Activated CD4-positive, CD25-positive, alpha-beta regulatory T cell treated with anti-CD3 and anti-CD28 coated beads, Interleukin-2, amount 50 U/mL, for 72 hours (primary cell): Measurements from ENCODE around the gene PGF.
A peak's percentile ranks its signal among the peaks of the same experiment; 100 is the strongest.

ENCODE experiments used
- DNase-seq: peaks from one replicate; pipeline ENCODE4 v3.0.0; 2021

The PGF gene

DNA sequence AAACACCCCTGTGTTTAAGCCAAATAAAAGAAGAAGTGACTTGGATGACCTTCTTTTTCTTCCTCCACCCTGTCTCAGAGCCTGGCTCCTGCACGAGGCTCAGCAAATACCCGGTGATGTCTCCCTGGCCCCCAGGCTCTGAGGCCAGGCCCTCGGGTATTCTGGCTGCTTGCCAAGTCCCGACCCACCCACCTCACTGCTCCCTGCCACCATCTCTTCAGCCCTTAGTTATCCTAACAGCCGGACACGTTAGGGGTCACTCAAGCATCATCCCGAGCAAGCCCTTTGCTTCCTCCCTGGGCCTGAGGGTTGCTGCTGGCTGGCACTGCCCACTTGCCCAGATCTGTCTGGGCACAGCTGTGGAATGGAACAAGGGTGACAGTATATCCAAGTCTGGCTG is 39.6 kb downstream of the PGF start:
- no peak for DNase-seq

DNA sequence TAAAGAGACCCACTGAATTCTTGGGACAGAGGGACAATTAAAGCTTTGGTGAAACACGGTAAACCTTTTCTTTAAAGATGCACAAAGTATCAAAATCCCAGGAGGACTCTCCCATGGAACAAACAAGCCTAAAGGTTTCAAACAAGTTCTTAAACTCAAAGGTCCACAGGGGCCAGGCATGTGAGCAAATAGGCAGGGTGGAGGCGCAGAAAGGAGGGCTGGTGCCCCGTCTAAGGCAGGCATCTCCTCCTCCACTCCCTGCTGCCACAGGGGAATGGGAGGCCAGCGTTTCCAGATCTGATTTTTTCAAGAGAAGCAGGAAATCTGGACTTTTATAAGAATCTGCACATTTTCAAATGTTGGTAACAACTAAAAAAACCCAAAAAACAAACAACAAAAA is 40.0 kb downstream of the PGF start:
- no peak for DNase-seq

DNA sequence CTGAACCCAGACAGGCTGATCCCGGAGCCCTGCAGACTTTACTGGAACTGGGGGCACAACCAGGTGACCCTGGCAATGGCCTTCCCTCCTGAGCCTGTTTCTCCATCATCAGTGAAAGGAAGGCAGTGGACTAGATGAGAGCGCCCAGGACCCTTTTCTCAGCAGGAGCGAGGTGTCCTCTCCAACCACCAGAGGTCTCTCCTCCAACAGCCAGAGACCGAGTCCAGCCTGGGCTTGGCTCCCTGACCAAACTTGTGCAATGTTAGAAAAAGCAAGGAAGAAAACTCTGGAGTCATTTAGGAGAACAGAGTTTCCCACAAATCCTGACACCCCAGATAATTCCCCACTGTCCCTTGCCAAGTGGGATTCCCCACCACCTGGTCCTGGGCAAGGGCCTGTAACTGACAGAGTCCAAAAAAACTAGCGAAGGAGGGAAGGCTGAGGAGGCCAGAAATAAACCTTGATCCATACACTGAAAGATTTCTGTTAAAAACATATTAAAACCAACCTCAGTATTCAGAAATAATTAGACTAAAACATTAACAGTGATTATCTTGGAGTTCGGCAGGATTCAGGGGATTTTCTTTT is 41.3 kb downstream of the PGF start:
- DNase-seq: no peak

GRCh38 chr14:74913393-74913910 is 41.9 kb downstream of the PGF start:
- DNase-seq: no peak

- no peak for DNase-seq
Measured at GRCh38 chr14:74912801-74913200, 42.6 kb downstream of the PGF start.

DNA sequence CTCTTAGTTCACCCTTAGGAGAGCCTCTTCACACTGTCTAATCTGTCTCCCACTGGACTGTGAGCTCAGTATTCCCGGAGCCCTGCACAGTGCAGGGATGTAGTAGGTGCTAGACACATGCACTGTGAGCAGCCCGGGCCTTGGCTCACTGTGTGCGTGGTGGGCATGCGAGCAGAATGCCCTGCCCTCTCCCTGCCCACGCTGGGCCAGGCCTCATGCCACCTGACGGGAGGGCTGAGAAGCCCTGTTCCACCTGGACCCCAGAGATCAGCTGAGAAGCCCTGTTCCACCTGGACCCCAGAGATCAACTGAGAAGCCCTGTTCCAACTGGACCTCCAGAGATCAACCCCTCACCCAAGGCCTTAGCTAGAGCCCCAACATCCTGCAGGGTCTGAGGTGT is 43.3 kb downstream of the PGF start:
- no peak for DNase-seq

DNA sequence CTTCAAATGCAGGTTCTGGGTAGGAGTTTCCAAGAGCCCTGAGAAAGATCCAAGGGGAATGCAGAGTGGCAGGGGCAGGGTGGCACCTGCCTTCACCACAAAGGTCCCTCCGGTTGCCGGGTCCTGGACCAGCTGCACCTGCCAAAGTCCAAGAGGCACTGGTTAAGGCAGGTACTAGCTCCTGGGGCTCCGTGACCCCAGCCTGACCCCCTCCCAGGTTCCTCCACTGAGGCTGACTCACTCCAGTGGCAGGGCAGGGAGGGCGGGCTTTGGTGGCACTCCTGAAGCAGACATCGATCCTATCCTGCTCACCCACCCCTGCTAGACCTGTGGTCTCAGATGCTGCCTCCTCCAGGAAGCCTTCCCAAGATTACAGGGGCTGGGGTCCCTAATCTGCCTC is 43.7 kb downstream of the PGF start:
- DNase-seq: no peak

GRCh38 chr14:74911221-74911620 is 44.2 kb downstream of the PGF start:
- no peak for DNase-seq

GRCh38 chr14:74910556-74910955 is 44.8 kb downstream of the PGF start:
- no peak for DNase-seq

- DNase-seq: no peak
Measured at GRCh38 chr14:74909911-74910310, 45.5 kb downstream of the PGF start.

GRCh38 chr14:74909501-74909900 is 45.9 kb downstream of the PGF start:
- no peak for DNase-seq

GRCh38 chr14:74908861-74909341 is 46.5 kb downstream of the PGF start:
- DNase-seq: no peak

- no peak for DNase-seq
Measured at GRCh38 chr14:74907744-74908143, 47.7 kb downstream of the PGF start.

GRCh38 chr14:74906925-74907521 is 48.4 kb downstream of the PGF start:
- no peak for DNase-seq

DNA sequence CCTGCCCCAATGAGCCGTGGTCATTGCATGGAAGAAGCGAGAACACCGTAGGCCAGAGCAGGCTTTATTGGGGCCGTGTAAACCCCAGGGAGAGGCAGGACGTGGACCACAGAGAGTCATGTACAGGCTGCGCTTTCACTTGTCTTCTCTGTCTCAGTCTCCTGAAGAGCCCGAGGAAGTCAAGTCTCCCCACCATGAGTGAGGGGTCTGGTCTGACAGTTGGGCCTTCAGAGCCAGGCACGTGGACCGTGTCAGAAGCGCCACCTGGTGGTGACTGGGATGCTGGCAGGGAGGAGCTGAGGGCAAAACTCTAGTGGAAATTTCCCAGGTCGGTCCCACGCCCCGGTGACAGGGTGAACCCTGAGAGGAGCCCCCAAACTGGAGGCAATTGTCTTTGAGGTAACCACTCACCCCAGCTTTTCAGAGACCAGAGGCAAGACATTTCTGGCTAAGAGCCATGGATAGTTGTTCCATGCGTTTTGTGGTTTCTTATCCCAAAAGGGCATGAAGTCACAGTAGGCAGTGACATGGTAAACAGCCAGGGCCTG is 49.7 kb downstream of the PGF start:
- DNase-seq: peak; percentile 84

GRCh38 chr14:74904635-74905503 is 50.5 kb downstream of the PGF start:
- no peak for DNase-seq

DNA sequence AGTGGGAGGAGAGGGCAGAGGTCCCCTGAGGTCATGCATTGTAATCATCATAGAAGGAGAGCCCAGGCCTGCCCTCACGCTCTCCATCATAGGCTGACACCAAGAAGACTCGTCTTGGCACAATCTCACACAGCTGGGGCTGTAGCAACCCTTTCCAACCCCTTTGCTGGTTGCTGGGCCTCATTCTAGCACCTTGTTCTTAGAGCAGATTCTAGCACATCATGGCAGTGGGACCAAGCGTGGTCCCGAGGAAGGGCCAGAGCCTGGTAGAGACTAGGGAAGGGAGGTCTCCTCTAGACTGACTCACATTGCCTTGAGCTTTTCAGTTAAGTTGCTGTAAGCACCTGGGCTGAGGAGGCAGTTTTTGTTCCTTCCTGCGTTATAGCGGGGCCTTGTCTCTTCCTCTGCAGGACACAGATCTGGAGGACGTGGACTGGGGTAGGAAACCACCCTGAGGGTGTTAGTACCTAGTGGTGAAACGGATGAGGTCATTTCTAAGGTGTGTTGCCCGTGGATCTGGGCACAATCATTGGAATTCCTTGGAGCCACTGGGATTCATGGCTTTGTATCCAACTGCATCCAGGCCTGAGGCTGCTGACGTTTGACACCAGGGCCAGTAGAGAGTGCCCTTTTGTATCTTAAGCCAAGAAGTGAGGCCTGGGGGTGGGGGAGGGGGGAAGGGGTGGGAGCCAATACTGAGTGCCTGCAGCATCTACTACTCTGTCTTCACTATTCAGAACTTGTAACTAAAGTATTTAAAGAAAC is 52.3 kb downstream of the PGF start:
- DNase-seq: no peak

DNA sequence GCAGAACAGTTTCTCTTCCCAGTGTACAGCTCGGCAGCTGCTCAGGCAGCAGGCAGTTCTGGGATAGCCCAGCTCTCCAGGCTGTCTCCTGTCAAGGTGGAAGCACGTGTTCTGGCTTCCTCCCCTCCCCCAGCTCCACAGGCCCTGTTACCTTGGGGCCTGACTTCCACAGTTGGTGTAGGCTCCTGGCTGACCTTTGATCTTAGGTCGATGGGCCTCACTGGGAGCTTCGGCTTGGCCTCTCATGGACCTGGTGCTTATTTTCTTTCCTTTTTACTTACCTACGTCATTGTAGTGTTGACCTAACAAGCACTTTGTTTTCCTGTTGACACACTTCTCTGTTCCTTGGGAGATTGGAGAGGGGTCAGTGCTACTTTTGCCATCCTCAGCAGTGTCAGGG is 56.7 kb downstream of the PGF start:
- no peak for DNase-seq

GRCh38 chr14:74898083-74898482 is 57.3 kb downstream of the PGF start:
- DNase-seq: no peak

- no peak for DNase-seq
Measured at GRCh38 chr14:74897642-74898041, 57.8 kb downstream of the PGF start.

DNA sequence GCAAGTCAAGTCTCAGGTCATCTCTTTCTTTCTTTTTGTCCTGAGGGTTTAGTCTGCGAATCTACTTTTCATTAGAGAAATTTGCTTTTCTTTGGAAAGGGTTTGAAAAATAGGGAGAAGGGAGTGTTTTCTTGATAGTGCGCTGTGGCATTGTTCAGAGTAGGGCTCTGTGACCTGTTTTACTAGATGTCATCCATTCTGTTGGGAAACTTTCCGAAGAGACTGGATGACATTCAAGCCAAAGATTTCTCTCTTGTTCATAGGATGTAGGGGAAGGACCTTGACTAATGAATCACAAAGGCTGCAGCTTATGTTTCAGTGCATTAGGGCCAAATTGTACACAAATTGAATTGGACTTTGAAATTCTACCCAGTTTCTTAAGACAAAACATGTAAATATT is 59.0 kb downstream of the PGF start:
- DNase-seq: no peak

- no peak for DNase-seq
Measured at GRCh38 chr14:74893614-74894091, 61.7 kb downstream of the PGF start.

DNA sequence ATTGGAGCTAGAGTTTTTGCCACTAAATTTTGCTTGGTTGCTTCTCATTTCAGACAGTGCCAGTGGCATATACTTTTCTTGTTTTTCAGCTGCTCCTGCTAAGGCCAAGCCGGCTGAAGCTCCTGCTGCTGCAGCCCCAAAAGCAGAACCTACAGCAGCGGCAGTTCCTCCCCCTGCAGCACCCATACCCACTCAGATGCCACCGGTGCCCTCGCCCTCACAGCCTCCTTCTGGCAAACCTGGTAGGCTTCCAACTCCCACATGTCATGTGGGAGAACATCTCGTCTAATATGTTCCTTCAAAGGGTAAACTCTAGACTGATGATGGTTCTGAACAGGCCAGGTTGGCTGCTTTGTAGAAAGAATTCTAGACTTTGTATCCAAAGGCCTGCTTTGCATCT is 62.7 kb downstream of the PGF start:
- no peak for DNase-seq
